Activated CD4-positive, alpha-beta T cell treated with anti-CD3 and anti-CD28 coated beads for 36 hours (primary cell): ENCODE results near the gene SCAMP1. TPM values are rescaled to one million over a fixed set of nuclear protein-coding genes. Genes with fewer than 3 reads are reported as not detected.
A peak's percentile ranks its signal among the peaks of the same experiment; 100 is the strongest.

Experiments used
- ATAC-seq: fragments of 200-7000 bp; cut with Tn5 transposase; one replicate; pipeline ENCODE4 v1.10.0; 2021; ENCODE audit warnings: mild to moderate bottlenecking, moderate library complexity
- CTCF ChIA-PET: fragments of 350-600 bp; sonication (Branson Sonifier 250); formaldehyde crosslinking; loops from one replicate; lab custom pipeline; 2021; ENCODE audit warnings: antibody characterized with exemption; lab: Charles Lee
- POLR2A ChIA-PET: fragments of 350-600 bp; sonication (Branson Sonifier 250); formaldehyde crosslinking; loops from one replicate; lab custom pipeline; 2021; ENCODE audit warnings: antibody characterized with exemption, inconsistent platforms; lab: Charles Lee
- DNase-seq: peaks from one replicate; pipeline ENCODE4 v3.0.0-alpha.2; 2020
- H3K27ac Mint-ChIP-seq: one replicate; pipeline ENCODE4 v1.8.0; 2021; ENCODE audit warnings: mixed read lengths
- H3K27me3 Mint-ChIP-seq: one replicate; pipeline ENCODE4 v1.8.0; 2021; ENCODE audit warnings: mixed read lengths
- H3K36me3 Mint-ChIP-seq: one replicate; pipeline ENCODE4 v1.8.0; 2021; ENCODE audit warnings: low read depth, mixed read lengths
- H3K4me1 Mint-ChIP-seq: one replicate; pipeline ENCODE4 v1.8.0; 2021; ENCODE audit warnings: mixed read lengths
- H3K4me3 Mint-ChIP-seq: one replicate; pipeline ENCODE4 v1.8.0; 2021; ENCODE audit warnings: mild to moderate bottlenecking, moderate library complexity, mixed read lengths
- H3K9me3 Mint-ChIP-seq: one replicate; pipeline ENCODE4 v1.8.0; 2021; ENCODE audit warnings: low read depth, mixed read lengths
- intact Hi-C, 2 experiments: fragments of 100-400 bp; cut with DNase I in 1 of 2; cut with micrococcal nuclease in 1 of 2; formaldehyde crosslinking; loops; one replicate each; pipeline versions ENCODE4 v1.14.2 to v1.15.1; 2022 to 2024; cut with DNase I, micrococcal nuclease
- total RNA-seq, 2 experiments: library from RNA; stranded (reverse); gene quantifications; one replicate each; pipeline ENCODE4 v1.2.3, GENCODE V29; 2021

SCAMP1 gene
- total RNA-seq, 2 experiments from 2014 or later: 15.5 to 24.1 TPM

DNA sequence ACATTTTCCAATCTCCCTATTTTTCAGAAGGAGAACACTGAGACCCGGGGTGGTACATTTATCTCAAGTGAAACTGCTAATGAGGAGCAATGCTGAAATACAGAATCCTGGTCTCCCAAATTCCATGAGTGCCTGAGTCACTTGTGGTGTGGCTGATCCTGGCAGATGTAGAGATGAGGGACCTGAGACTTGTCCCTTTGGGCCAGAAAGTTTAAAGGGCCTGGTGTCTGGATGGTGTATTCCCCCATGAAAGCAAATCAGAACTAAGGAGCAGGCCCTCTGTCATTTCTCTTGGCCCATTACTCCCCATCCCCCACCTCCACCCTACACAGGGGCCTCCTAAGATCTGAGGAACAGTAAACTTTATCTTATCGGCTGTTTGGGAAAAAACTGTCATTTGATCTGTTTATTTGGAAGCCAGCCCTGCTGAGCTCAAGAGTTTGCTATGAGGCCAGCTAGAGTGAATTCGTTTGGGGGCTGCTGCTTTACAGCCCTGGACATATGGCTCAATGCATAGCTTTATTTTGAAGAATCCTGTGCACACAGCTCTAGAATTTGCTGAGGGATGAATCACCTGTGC lies 147.9 kb downstream of the SCAMP1 start:
- Mint-ChIP-seq H3K4me3 (no peak overlapping the region), H3K36me3 (no peaks in the 10 kb centered on the region), H3K27me3 (peaks cover 45% of the 10 kb centered on the region), H3K27ac (no peak overlapping the region), H3K9me3 (no peaks in the 10 kb centered on the region), H3K4me1 (peaks cover 11% of the 10 kb centered on the region)
- intact Hi-C loops: no loop called here
- ChIA-PET CTCF (no interaction called here), POLR2A (no interaction called here)
- peak; percentile 14 for ATAC-seq
- no peak for DNase-seq

DNA sequence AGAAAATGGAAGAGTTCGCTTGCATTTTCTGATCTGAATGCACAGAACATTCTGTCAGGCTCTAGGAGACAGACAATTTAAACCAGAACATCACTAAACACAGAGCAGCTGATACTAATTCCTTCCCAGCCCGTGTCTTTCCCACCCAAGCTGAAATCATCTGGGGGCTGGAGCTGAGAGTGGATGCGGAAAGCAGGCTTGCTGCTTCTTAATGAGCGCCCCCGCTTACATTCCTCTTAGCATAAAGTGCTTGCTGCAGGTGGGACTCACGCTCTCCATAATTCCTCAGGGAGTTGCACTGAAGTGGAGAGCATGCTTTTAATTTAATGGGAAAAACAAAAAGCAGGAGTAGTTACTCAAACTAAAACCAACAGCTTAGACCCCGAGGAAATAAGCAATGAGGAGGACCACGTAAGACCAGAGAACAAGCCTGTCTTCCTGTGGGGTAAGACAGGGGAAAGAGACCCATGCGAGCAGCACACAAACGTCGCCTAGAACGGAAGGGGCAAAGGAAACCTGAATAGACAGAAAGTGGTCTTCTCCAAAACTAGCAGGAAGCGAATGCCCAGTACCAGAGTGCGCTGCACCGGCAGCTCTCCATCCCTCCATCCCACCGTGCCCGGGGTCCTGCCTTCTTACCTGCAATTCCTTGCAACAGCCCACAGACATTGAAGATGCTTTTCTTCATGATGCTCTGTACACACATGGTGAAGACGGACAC lies 148.9 kb downstream of the SCAMP1 start:
- CTCF ChIA-PET: no interaction called here
- Mint-ChIP-seq H3K27me3 (peaks cover 54% of the 10 kb centered on the region), H3K4me1 (peaks cover 11% of the 10 kb centered on the region), H3K36me3 (no peaks in the 10 kb centered on the region), H3K4me3 (peak overlapping the region; percentile 69), H3K9me3 (no peaks in the 10 kb centered on the region), H3K27ac (no peak overlapping the region)
- peak; percentile 12 for DNase-seq
- POLR2A ChIA-PET: no interaction called here
- intact Hi-C loops: no loop called here
- no peak for ATAC-seq

DNA sequence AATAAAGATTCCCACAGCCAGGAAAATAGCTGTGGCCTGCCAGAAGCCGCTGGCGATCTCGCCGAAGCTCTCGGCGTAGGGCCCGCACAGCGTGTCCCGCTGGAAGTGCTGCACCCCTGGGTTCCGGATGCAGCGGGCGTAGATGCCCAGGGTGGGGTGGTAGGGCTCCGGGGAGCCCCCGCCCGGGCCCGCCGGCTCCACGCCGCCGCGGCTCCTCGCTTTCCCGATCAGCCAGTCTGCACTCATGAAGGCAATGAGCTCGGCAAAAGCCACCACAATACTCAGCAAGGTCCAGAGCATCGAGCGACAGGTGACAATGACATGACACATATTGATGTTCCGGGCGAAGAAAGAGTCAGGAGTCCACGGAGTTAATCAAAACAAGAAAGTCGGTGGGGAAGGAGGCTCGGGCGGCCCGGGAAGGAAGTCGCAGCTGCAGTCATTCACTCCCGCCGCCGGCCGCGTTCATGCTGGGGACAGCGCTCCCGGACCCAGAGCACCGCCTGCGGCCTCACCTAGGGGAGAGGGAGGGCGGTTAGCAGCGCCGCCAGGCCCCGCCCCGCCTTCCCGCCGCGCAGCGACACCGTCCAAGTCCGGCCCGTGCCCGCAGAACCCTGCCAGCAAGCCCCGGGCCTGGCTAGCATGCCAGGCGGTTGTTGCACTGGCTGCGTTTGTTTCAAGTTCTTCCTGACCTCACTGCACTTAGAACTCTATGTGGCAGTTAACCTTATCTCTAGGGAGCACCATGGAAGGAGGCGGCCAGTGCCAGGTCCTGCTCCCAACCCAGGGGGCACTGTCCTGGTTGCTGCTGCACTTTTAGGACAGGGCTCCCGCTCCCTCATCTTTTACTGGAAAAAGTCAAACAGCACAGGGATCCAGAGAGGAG lies 149.7 kb downstream of the SCAMP1 start:
- POLR2A ChIA-PET: no interaction called here
- no peaks in the 10 kb centered on the region for H3K36me3 Mint-ChIP-seq
- intact Hi-C loops: no loop called here
- DNase-seq (peak; percentile 54), ATAC-seq (peak; percentile 79)
- CTCF ChIA-PET: interaction anchor here (1.1 kb wide), 1 partner anchor 19 kb away, joined by 3 read pairs; no protein-coding TSS in a partner anchor
- peaks cover 11% of the 10 kb centered on the region for H3K4me1 Mint-ChIP-seq
- no peaks in the 10 kb centered on the region for H3K9me3 Mint-ChIP-seq
- H3K27ac Mint-ChIP-seq: no peak overlapping the region
- peaks cover 60% of the 10 kb centered on the region for H3K27me3 Mint-ChIP-seq
- peak overlapping the region; percentile 69 for H3K4me3 Mint-ChIP-seq

DNA sequence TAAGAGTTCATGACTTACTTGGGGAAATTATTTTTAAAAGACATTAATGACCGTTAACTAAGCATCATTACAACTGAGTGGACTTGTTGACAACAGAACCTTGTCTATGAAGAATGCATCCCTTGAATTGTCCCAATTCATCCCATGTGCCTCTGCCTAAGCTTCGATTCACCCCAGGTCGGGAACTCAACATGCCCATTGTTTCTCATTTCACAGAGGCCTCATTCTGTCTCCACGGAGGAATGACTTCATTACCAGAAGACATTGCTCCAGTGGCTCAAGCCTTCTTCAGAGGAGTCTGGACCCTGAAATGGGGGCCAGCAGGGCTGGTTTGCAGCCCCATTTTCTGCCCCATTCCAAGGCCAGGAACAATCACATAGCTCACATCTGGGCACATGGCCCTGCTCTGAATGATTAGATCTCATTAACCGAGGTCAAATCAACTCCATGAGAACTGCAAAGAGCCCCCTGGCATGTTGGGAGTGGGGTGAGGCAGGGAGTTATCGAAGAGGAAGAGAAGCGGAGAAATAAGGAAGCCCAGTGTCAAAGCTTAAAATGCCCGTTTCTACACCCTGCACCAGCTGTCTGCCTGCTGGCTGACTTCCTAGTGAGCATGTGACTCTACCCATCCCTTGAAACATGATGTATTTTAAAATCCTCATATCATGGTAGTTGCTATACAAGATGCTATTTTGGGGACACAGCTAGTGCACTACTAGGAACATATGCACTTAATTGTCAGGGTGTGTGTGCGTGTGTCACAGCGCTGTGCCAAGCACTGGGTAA lies 150.9 kb downstream of the SCAMP1 start:
- no peak for ATAC-seq
- ChIA-PET CTCF (interaction anchor here (0.5 to 1.4 kb wide), 5 partner anchors 10 to 1289 kb away, joined by 3 to 6 read pairs (median 3); no protein-coding TSS in a partner anchor), POLR2A (no interaction called here)

DNA sequence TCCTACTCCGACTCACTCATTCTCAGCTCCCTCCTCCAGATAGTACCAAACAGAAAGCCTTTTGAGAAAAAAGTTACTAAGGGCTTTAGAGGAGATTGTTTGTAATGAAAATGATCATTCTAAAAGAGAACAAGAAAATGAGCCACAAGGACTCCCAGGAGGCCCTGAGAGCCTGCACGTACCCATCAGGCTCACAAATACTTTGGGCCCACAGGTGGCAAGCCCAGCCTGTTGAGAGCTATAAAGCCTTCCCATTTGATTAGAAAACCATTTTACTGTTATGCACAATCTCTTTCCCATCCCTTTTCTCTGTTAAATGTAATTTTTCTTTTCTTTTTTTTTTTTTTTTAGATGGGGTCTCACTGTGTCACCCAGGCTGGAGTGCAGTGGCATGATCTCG lies 152.0 kb downstream of the SCAMP1 start:
- CTCF ChIA-PET: interaction anchor here (1.3 to 1.4 kb wide), 2 partner anchors 9 to 13 kb away, joined by 3 to 4 read pairs; no protein-coding TSS in a partner anchor
- H3K4me3 Mint-ChIP-seq: no peak overlapping the region
- H3K4me1 Mint-ChIP-seq: peaks cover 11% of the 10 kb centered on the region
- ATAC-seq: no peak
- POLR2A ChIA-PET: no interaction called here
- no peaks in the 10 kb centered on the region for H3K36me3 Mint-ChIP-seq
- H3K27me3 Mint-ChIP-seq: peaks cover 61% of the 10 kb centered on the region
- no peak overlapping the region for H3K27ac Mint-ChIP-seq
- H3K9me3 Mint-ChIP-seq: no peaks in the 10 kb centered on the region
- intact Hi-C loops: no loop called here
- no peak for DNase-seq

More for the DNA sequence above, 150.9 kb downstream of the SCAMP1 start:
- H3K4me3 Mint-ChIP-seq: no peak overlapping the region
- H3K9me3 Mint-ChIP-seq: no peaks in the 10 kb centered on the region
- H3K36me3 Mint-ChIP-seq: no peaks in the 10 kb centered on the region
- H3K27me3 Mint-ChIP-seq: peaks cover 63% of the 10 kb centered on the region
- H3K4me1 Mint-ChIP-seq: peaks cover 11% of the 10 kb centered on the region
- no peak for DNase-seq
- intact Hi-C loops: no loop called here
- H3K27ac Mint-ChIP-seq: no peak overlapping the region

DNA sequence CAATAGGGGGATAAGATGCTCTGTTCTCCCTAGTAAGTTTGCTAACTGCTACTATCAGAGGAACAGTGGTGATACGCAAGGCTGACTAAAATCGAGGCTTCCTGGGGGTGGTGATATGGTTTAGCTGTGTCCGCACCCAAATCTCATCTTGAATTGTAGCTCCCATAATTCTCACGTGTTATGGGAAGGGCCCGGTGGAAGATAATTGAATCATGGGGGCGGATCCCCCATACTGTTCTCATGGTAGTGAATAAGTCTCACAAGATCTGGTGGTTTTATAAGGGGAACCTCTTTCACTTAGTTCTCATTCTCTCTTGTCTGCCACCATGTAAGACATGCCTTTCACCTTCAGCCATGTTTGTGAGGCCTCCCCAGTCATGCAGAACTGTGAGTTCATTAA lies 153.0 kb downstream of the SCAMP1 start:
- Mint-ChIP-seq H3K36me3 (no peaks in the 10 kb centered on the region), H3K9me3 (no peaks in the 10 kb centered on the region), H3K27me3 (peaks cover 56% of the 10 kb centered on the region), H3K4me1 (peaks cover 11% of the 10 kb centered on the region), H3K27ac (no peak overlapping the region), H3K4me3 (no peak overlapping the region)
- intact Hi-C loops: no loop called here
- CTCF ChIA-PET: no interaction called here
- no peak for ATAC-seq
- DNase-seq: no peak
- POLR2A ChIA-PET: no interaction called here

DNA sequence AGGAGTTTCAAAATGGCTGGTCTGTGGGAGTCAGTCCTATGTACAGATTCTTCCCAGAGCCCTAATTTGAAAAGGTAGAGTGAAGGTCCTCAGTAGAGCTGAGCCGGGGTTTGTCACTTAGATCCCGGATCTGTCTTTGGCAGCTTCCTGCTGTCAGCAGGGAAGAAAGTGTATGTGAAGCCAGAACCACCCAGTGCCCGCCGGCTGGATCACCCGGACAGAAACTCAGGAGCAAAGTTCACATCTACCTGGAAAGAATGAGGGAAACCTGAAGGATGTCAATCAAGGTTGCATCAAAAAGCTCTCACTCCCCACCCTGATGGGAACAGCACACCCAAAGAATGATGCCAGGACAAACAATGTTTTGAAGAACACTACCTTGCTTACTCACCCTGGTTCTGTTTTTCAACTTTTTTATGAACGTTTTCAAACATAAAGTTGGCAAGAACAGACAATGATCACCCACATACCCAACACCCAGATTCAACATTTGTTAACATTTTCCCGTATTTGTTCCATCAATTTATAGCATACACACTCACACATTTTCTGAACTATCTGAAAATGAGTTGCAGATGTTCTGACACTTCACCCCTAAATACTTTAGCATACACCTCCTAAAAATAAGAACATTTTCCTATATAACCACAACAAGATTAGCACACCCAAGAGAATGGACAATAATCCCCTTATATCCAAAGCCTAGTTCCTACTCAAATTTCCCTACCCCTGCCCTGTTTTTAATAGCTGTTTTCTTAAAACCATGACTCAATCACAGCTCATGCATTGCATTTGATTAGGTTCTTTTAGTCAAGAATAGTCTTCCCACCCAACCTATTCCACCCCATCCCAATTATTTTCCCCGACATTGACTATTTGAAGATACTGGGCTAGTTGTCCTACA lies 154.3 kb downstream of the SCAMP1 start:
- Mint-ChIP-seq H3K27ac (no peak overlapping the region), H3K4me1 (peaks cover 4% of the 10 kb centered on the region), H3K27me3 (peaks cover 56% of the 10 kb centered on the region), H3K4me3 (no peak overlapping the region), H3K9me3 (no peaks in the 10 kb centered on the region), H3K36me3 (no peaks in the 10 kb centered on the region)
- ATAC-seq (no peak), DNase-seq (no peak)
- intact Hi-C loops: no loop called here
- ChIA-PET POLR2A (no interaction called here), CTCF (no interaction called here)

DNA sequence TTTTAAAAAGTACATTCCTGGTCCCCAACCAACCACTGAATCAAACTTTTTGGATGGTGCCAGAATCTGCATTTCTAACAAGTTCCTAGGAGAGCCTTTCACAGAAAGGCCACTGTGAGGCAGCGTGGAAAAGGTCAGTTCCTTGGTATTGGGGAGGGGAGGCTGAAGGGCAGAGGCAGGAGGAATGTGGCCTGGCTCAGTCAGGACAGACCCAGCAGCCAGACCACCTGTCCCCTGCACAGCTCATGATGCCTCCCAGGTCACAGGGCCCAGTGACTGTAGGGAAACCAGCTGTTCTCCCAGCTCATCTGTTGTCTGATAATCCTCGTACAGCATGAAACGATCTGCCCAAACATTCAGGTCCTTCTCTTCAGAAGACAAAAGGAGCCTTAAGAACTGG lies 155.3 kb downstream of the SCAMP1 start:
- ChIA-PET CTCF (no interaction called here), POLR2A (no interaction called here)
- ATAC-seq (no peak), DNase-seq (no peak)
- no peaks in the 10 kb centered on the region for H3K9me3 Mint-ChIP-seq
- no peak overlapping the region for H3K4me3 Mint-ChIP-seq
- no peaks in the 10 kb centered on the region for H3K4me1 Mint-ChIP-seq
- H3K27ac Mint-ChIP-seq: no peak overlapping the region
- peaks cover 60% of the 10 kb centered on the region for H3K27me3 Mint-ChIP-seq
- intact Hi-C loops: no loop called here
- no peaks in the 10 kb centered on the region for H3K36me3 Mint-ChIP-seq

DNA sequence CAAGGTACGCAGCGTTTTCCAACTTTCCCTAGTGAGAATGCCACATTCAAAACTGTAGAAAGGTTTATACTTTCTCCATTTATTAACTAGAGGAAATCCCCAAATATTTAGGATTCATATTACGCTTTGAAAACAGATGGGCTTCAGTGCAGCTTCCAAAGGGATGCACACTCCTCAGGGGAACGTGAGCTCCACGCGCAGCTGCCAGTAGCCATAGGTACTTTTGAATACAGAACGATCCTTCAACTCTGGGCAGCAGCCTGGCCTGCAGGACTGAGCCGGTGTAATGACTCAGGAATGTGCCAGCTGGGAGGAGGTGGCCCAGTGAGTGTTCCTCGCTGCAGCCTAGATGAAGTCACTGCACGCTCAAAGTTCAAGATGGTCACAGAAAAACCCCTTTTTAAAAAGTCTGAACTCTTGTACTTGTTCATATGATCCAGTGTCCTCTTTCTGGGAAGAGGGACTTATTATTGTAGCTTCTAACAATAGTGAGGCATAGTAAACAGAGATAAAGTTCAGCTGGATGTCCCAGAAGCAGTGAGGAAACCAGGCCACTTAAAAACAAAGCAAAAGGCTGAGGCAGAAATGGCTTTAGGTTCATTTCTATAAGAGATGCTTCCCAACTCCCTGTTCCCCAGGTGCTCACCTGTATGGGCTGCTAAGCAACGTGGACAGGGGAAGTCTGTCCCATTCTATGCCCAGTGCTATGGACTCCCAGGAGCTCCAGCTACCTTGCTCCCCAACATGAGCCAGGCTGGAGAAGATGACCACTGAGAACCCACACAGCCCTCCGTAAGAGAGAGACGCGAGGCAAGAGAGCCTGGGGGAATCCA lies 158.2 kb downstream of the SCAMP1 start:
- intact Hi-C loops: no loop called here
- Mint-ChIP-seq H3K4me3 (no peak overlapping the region), H3K9me3 (no peaks in the 10 kb centered on the region), H3K27ac (no peak overlapping the region), H3K4me1 (no peaks in the 10 kb centered on the region), H3K36me3 (no peaks in the 10 kb centered on the region), H3K27me3 (peaks cover 57% of the 10 kb centered on the region)
- no peak for ATAC-seq
- POLR2A ChIA-PET: no interaction called here
- DNase-seq: no peak
- CTCF ChIA-PET: no interaction called here
